EH (cell line): Measurements from ENCODE around the gene CD200.

ENCODE experiments used
- DNase-seq: peaks from one replicate; pipeline ENCODE4 v3.0.0-alpha.2; 2015; ENCODE audit warnings: low read depth

CD200 gene

GRCh38 chr3:112333002-112333380, at the start of gene CD200:
Gene CD200, plus strand, starts transcription at chr3:112333156. Its CDS starts 57 bp downstream, at chr3:112333213.
- peak; percentile 10 for DNase-seq

- no peak for DNase-seq
These were observed 43.9 kb upstream of the CD200 start for GRCh38 chr3:112289011-112289410.

DNA sequence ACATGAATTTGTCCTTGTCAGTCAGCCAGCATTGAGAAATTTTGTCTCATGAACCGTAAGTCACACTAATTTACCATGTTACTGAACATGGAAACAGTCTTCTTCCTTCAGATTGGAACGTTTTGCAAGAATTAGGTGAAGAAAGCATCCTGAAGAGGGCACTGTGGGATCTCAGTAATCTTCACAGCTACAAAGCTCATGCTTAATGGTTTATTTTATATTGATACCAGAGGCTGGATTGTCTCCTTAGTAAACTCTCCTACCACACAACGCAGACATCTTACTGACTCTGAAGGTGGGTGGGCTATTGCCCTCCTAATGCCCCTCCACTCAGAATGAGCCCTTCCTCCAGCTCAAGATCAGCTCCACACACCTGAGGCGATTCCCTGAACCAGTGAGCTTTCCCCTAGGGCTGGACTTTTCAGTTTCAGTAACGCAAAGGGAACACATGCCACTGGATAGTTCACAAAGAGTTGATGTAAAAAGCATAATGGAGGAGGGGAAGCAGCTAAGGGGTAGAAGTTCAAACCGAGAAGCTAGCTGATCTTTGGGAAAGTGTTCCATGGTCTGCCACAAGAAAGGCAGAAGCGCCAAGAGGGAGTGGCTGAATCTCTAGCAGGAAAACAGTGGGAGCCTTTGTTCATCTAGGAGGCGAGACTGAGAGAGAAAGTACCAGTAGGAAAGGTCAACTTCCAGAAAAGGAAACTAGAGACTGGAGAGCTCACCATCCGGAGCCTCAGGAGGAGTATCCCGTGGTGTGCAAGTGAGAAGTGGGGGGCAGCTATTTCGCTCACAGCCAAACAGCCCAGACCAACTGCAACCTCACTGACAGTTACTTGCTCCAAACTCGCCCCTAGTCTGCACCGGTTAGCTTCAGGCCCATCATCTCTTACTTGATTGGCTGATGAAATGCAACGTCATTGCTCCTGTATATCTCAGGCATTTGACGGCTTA, 39.3 kb upstream of the CD200 start, which contains the start of gene SLC9C1:
Gene SLC9C1 (minus strand): TSS at position 849 of the 954 bp plus-strand sequence. CDS start 7,425 bp downstream, outside the sequence.
- peak; percentile 75 for DNase-seq

GRCh38 chr3:112297714-112298113, 35.2 kb upstream of the CD200 start:
- no peak for DNase-seq

GRCh38 chr3:112298781-112299180, 34.2 kb upstream of the CD200 start:
- DNase-seq = no peak

DNA sequence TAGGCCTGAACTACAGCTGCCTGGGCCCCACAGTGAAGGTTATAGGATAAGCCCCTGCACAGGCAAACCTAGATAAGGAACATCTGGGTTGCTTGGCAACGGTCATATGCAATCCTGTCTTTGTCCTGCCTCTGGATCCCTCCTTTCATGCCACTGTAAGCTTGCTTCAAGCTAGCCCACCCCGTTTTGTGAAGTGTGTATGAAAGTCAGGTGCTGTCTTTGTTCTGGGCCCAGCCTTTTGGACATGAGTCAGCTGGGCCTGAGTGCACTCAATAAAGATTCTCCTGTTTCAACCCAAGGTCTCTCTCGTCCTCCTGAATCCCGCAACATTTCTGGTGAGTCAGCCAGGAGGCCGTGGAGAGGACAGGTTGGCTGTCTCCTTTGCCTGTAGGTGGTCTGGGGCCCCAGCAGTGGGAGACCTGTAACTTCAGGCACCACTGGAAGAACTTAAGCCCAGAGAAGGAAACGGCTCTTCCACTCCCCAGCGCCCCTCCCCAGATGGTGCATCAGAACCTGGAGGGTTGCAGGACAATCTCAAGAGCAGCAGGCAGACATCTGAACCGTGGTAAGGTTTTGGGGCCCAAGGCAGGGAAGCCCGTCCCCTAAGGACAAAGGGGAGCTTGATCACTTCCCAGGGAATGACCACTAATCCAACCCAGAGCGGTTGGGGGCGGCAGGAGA, 30.7 kb upstream of the CD200 start:
- DNase-seq = no peak

DNA sequence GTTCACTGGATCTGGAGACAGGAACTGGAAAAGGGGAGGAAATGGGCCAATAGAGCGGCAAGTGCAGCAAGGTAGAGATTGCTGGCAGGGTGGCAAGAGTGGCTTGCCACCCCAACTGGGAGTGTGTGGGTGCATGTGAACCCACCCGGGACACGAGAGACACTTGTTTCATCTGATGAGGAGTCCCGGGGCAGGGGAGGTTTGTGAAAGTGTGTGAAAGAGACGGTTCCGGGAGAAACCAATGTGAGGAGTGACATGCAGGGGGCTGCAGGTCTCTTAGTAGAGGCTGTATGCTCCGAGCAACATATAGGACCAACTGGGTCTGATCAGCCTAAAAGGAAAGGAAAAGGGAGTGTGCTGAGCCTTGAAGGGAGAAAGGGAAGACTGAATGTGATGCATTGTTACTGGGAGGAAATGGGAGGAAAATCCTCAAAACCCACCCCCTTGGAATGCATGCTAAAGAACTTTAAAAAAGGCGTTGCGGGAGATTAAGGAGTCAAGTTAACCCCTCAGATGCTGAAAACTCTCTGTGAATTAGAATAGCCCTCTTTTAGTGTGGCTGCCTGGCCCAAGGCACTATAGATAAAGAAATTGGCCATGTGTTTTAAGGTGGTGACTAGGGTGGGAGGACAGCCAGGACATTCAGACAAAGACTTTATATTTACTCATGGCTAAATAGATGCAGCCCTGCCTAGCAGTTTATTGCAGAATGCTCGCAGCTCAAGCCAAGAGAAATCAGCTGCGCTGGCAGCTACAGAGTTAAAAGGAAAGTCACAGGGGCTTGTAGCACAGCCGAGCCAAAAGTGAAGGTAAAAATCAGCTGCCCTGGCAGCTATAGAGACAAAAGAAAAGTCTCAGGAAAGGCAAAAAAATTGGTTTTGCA, 29.8 kb upstream of the CD200 start:
- no peak for DNase-seq

DNA sequence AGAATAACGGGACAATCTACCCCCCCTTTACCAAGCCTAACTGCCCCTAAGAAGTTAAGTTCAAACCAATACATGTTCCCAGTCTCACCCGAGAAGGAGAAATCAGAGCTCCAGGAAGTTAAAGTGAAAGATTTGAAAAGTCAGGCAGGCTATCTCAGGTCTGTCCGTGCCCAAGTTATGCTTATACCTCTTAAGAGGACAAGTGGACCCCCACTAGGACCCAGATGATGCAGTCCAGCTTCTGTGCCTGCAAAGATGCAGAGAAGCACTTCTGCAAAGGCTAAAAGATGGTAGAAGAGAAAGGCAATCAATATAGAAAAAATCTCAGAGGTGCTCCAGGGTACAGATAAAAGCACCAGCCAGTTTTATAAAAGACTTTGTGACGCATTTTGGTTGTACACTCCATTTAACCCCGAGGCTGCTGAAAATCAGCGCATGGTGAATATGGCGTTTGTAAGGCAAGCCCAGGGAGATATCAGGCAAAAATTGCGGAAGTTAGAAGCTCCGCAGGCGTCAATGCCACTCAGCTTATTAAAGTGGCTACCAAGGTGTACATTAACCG, 29.1 kb upstream of the CD200 start:
- peak; percentile 33 for DNase-seq

DNA sequence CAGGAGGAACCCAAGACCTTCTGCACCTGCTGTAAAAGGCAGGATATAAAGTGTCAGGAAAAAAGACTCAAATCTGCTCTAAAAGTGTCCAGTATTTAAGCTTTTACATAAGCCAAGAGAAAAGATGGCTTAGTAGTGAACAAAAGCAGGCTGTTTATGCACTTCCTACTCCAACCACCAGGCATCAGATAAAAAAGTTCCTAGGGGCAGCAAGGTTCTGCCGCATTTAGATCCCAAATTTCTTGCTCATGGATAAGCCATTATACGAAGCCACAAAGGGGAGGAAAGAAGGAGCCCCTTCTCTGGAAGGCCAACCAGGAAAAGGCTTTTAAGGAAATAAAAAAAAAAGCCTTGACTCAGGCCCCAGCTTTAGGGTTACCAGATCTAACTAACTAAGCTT, 28.3 kb upstream of the CD200 start:
- DNase-seq = no peak

- no peak for DNase-seq
These were observed 26.1 kb upstream of the CD200 start for GRCh38 chr3:112306825-112307224.

GRCh38 chr3:112307557-112307956, 25.4 kb upstream of the CD200 start:
- no peak for DNase-seq

- DNase-seq = peak; percentile 9
These were observed 24.6 kb upstream of the CD200 start for GRCh38 chr3:112308151-112308911.

DNA sequence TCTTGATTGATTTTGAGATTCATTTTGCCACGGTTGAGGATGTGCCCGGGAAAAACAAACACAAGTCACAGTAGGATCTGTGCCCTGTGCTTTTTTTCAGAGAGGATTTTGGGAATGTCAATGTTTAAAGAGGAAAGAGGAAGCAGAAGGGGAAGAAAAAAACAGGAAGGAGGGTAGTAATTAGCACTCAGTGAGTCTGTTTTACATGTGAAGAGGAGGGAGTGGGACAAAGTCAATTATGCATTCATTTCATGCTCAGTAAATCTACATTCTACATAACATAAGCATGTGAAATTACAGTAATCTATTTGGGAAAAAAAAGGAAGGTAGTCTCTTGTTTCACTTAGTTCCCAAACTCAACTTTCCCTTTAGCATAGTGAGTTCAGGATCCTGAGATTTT, 18.3 kb upstream of the CD200 start:
- no peak for DNase-seq

GRCh38 chr3:112315791-112316190, 17.2 kb upstream of the CD200 start:
- DNase-seq = no peak

DNA sequence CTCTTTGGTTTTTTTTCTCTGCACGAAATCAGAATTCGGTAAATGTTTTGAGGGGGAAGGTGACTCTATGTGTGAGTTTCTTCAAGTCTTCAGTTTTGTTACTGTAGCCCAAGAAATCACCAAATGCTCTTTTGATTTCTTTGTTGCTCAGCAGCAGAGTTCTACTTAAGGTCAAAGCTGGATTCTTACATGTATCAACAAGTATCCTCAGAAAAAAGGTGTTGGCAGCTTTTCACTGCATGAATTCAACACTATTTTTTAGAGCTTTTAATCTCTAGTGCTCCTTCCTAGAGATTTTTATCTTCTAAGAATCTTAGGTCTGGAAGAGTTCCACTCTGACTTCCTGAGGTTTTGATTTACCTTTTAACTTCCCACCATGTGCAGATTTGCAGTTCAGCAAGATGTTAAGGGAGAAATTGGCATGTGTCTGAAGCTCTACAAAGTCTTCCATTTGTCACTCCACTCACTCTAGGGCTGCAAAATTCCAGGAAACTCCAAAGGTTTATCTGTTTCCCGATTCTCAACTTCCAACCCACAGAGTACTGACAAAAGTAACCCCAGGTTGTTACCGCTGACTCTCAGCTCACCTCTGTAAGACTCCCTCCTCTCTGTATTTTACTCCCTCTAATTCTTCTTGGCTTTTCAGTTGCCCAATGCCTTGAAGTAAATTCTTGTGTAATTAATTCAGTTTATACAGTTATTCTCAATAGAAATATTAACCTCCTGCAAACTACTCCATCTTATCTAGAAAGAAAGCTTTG, 13.3 kb upstream of the CD200 start:
- no peak for DNase-seq

GRCh38 chr3:112320691-112321090, 12.3 kb upstream of the CD200 start:
- DNase-seq = no peak

- DNase-seq = no peak
These were observed 10.9 kb upstream of the CD200 start for GRCh38 chr3:112321867-112322652.

DNA sequence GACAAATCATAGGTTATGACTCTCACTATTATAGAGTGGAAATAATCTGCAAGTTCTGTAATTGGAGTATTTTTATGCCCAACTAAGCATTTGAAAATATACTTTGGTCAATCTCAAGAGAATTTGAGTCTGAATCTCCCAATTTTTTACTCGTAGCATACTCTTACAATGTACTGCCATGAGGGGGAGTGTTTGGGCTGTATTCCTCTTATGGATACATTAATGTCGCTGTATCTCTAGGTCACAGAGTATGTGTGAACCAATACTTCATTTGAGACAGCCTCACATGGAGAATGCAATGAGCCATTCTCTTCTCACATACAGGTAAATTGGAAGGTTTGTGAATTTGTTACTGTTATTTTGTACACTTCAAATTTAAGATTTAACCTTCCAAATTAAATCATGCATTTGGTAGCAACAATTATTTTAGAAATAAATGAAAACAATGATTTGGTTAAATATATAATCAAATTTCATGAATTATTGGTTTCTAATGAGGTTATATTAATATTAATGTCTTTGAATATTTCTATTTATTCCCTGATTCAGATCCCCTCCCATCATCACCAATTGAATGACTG, 5.5 kb upstream of the CD200 start:
- DNase-seq = peak; percentile 68

- no peak for DNase-seq
These were observed 1.1 kb upstream of the CD200 start for GRCh38 chr3:112331851-112332250.
